ENCODE data around the gene CD59.
"Not testable (repeated sequence)": the region's sequence is repeated elsewhere in the genome, so short reads cannot be mapped to it uniquely, and the experiment has no call there.

The CD59 gene

DNA sequence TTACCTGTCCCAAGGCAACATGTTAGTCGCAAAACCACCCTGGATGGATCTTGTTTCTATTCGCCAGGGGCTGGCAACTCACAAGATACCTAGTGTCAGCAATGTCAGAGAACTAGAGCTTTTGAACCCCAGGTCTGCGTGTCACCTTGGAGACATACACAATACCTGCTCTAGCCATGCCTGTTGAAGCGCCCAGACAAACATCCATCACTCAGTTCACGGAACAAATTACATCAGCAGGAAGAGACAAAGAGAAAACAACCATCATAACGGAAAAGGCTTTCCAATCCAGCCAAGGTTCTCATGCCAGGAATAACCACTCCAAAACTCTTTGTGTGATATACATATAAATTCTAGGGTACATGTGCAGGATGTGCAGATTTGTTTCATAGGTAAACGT, 2.2 kb downstream of the CD59 start:
- Histone ChIP-seq H3K9me3 (ENCODE audit: control insufficient read depth, low read length) (no peaks in the 10 kb centered on the region), H3K4me1 (peaks cover 15% of the 10 kb centered on the region), H3K4me2 (ENCODE audit: low read length) (peak overlapping the region; percentile 88), H3K27me3 (ENCODE audit: control insufficient read depth, insufficient read depth, low read length) (no peaks in the 10 kb centered on the region), H2AFZ (no peak overlapping the region), H3K36me3 (ENCODE audit: control insufficient read depth, insufficient read depth, low read length) (no peaks in the 10 kb centered on the region), H3K4me3 (ENCODE audit: low read depth, low read length) (peak overlapping the region; percentile 85), H3K9ac (no peak overlapping the region), H3K79me2 (peaks cover 36% of the 10 kb centered on the region), H3K27ac (peak overlapping the region; percentile 97)
- TF ChIP-seq CTCF (IDR thresholded peaks at IDR 0.05), result no peak

GRCh38 chr11:33731723-33732531, 4.3 kb downstream of the CD59 start:
- no peak overlapping the region for H3K4me3 ChIP-seq (ENCODE audit: low read depth, low read length)
- H3K79me2 ChIP-seq, result peaks cover 42% of the 10 kb centered on the region
- no peak overlapping the region for H3K4me2 ChIP-seq (ENCODE audit: low read length)
- no peaks in the 10 kb centered on the region for H3K9me3 ChIP-seq (ENCODE audit: control insufficient read depth, low read length)
- H3K27ac ChIP-seq, result peak overlapping the region; percentile 32
- TF ChIP-seq CTCF (IDR thresholded peaks at IDR 0.05), result no peak
- no peaks in the 10 kb centered on the region for H3K36me3 ChIP-seq (ENCODE audit: control insufficient read depth, insufficient read depth, low read length)
- H3K27me3 ChIP-seq (ENCODE audit: control insufficient read depth, insufficient read depth, low read length), result no peaks in the 10 kb centered on the region
- H2AFZ ChIP-seq, result no peak overlapping the region
- H3K4me1 ChIP-seq, result peaks cover 15% of the 10 kb centered on the region
- no peak overlapping the region for H3K9ac ChIP-seq

DNA sequence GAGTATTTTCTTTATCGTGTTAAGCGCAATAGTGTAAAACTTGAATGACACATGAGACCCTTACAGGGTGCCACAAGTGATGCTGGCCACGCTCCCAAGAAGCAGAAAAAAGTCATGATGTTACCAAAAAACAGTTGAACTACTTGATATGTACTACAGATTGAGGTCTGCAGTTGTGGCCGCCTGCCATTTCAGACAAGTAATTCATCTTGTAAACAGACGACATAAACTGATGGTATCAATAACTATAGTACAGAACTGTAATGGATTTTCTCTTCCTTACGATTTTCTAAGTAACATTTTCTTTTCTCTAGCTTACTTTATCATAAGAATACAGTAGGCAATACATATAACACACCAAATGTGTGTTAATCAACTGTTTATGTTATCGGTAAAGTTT, 5.5 kb downstream of the CD59 start:
- Histone ChIP-seq H3K27me3 (ENCODE audit: control insufficient read depth, insufficient read depth, low read length) (no peaks in the 10 kb centered on the region), H3K9me3 (ENCODE audit: control insufficient read depth, low read length) (no peaks in the 10 kb centered on the region), H3K4me3 (ENCODE audit: low read depth, low read length) (peak overlapping the region; percentile 16), H3K36me3 (ENCODE audit: control insufficient read depth, insufficient read depth, low read length) (no peaks in the 10 kb centered on the region), H3K79me2 (peaks cover 43% of the 10 kb centered on the region), H2AFZ (no peak overlapping the region), H3K9ac (no peak overlapping the region), H3K4me1 (peaks cover 15% of the 10 kb centered on the region), H3K27ac (peak overlapping the region; percentile 19), H3K4me2 (ENCODE audit: low read length) (peak overlapping the region; percentile 33)
- TF ChIP-seq CTCF (IDR thresholded peaks at IDR 0.05), result no peak

GRCh38 chr11:33729072-33729664, 7.1 kb downstream of the CD59 start:
- H3K36me3 ChIP-seq (ENCODE audit: control insufficient read depth, insufficient read depth, low read length); H3K9ac ChIP-seq; H3K27ac ChIP-seq; H3K4me2 ChIP-seq (ENCODE audit: low read length); H2AFZ ChIP-seq; H3K27me3 ChIP-seq (ENCODE audit: control insufficient read depth, insufficient read depth, low read length); H3K4me3 ChIP-seq (ENCODE audit: low read depth, low read length); H3K9me3 ChIP-seq (ENCODE audit: control insufficient read depth, low read length): not testable (repeated sequence)
- Histone ChIP-seq H3K4me1 (peaks cover 24% of the 10 kb centered on the region), H3K79me2 (peaks cover 29% of the 10 kb centered on the region)

GRCh38 chr11:33727539-33727938, 8.7 kb downstream of the CD59 start:
- H3K36me3 ChIP-seq (ENCODE audit: control insufficient read depth, insufficient read depth, low read length); H3K4me2 ChIP-seq (ENCODE audit: low read length); H3K27me3 ChIP-seq (ENCODE audit: control insufficient read depth, insufficient read depth, low read length); H3K27ac ChIP-seq; H3K4me3 ChIP-seq (ENCODE audit: low read depth, low read length); H2AFZ ChIP-seq; H3K9me3 ChIP-seq (ENCODE audit: control insufficient read depth, low read length); H3K9ac ChIP-seq: not testable (repeated sequence)
- H3K4me1 ChIP-seq, result peaks cover 34% of the 10 kb centered on the region
- H3K79me2 ChIP-seq, result peaks cover 25% of the 10 kb centered on the region

Data from parathyroid adenoma (tissue), 2 donors.